Gastroesophageal sphincter (tissue), 3 donors: Measurements from ENCODE around the gene FMN2.

ENCODE experiments used
- CTCF ChIP-seq, 4 experiments: fragments of 200-600 bp in 2 of 4; fragments of 450-650 bp in 2 of 4; sonication (generic) in 1 of 4; IDR thresholded peaks; one replicate each; pipeline ENCODE4 v1.5.1; 2017 to 2019; ENCODE audit warnings: antibody characterized with exemption in 4 of 4, mild to moderate bottlenecking in 2 of 4, moderate library complexity in 2 of 4
- POLR2A ChIP-seq, 2 donors: fragments of 450-650 bp; IDR thresholded peaks; one replicate each; pipeline ENCODE4 v1.6.1; 2017; ENCODE audit warnings: antibody characterized with exemption in 2 of 2, mild to moderate bottlenecking in 2 of 2, moderate library complexity in 1 of 2
- POLR2AphosphoS5 ChIP-seq: sonication (generic); formaldehyde crosslinking; IDR thresholded peaks from one replicate; pipeline ENCODE4 v1.6.1; 2017; ENCODE audit warnings: antibody characterized with exemption

- TF ChIP-seq POLR2A (IDR thresholded peaks at IDR 0.05) (no peak), POLR2AphosphoS5 (no peak), CTCF (IDR thresholded peaks at IDR 0.05) (no peak)
Observed at GRCh38 chr1:240415532-240415931, 323.8 kb downstream of the FMN2 start.
